ENCODE measurements around the gene CD300E. TPM values are rescaled to one million over a fixed set of nuclear protein-coding genes. Genes with fewer than 3 reads are reported as not detected.

Gene CD300E
- total RNA-seq, 1 experiment from 2014 or later = not detected

DNA sequence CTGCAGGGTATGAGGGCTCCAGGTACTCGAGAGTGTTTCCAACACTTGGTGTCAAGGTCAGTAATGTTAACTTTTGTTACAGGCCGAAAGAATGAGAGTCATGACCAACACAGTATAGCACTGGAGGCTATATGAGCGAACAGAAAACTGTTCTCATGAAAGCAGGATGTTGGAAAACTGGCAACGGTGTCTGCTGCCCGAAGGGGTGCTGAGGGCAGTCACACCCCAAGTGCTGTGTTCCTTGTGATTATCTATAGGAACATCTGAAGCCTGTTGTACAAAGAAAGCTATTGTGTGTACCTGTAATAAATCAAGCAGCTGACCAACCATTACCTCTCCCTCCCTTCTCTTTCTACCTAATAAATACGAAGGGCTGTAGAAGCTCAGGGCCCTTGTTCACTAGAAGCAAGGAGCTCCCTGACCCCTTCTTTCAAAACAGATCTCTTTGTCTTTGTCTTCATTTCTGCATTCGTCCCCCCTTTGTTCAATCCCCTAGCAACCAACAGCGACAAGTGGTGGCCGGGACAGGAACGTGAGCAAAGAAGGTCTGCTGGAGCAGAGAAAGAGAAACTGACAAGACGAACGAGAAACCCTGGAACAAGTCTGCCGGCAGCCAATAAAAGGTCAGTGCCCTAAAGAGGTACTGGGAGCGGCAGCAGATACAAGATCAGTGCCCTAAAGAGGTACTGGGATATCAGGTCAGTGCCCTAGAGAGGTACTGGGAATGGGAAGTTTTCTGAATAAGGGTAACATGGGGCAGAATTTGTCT, 39.1 kb downstream of the CD300E start:
- Histone ChIP-seq H3K4me1 (ENCODE audit: insufficient read depth, low read length) (no peaks in the 10 kb centered on the region), H3K36me3 (ENCODE audit: low read depth, low read length) (no peaks in the 10 kb centered on the region), H3K27me3 (ENCODE audit: low read length) (peaks cover 63% of the 10 kb centered on the region), H3K4me2 (ENCODE audit: low read length) (no peak overlapping the region), H3K27ac (ENCODE audit: low read length) (no peak overlapping the region), H3K9ac (ENCODE audit: low read length) (no peak overlapping the region), H3K9me2 (replicated peaks; ENCODE audit: low read length) (no peaks in the 10 kb centered on the region), H3K4me3 (ENCODE audit: low read length) (no peak overlapping the region), H4K20me1 (ENCODE audit: low read length) (no peaks in the 10 kb centered on the region), H2AFZ (ENCODE audit: low read length) (no peak overlapping the region), H3F3A (ENCODE audit: low read length, unreplicated experiment) (no peaks in the 10 kb centered on the region), H3K79me2 (ENCODE audit: low read length) (no peaks in the 10 kb centered on the region), H3K9me3 (ENCODE audit: low read length) (0 out of 2 replicates have a peak, but pooled peaks cover 5% of the 10 kb centered on the region)
- no peak for DNase-seq
- TF ChIP-seq EZH2 (IDR thresholded peaks at IDR 0.05; ENCODE audit: low read length, unreplicated experiment) (no peak), EZH2phosphoT487 (IDR thresholded peaks at IDR 0.05; ENCODE audit: borderline replicate concordance, low read length) (no peak)
- TF ChIP-seq, protein P1, sequence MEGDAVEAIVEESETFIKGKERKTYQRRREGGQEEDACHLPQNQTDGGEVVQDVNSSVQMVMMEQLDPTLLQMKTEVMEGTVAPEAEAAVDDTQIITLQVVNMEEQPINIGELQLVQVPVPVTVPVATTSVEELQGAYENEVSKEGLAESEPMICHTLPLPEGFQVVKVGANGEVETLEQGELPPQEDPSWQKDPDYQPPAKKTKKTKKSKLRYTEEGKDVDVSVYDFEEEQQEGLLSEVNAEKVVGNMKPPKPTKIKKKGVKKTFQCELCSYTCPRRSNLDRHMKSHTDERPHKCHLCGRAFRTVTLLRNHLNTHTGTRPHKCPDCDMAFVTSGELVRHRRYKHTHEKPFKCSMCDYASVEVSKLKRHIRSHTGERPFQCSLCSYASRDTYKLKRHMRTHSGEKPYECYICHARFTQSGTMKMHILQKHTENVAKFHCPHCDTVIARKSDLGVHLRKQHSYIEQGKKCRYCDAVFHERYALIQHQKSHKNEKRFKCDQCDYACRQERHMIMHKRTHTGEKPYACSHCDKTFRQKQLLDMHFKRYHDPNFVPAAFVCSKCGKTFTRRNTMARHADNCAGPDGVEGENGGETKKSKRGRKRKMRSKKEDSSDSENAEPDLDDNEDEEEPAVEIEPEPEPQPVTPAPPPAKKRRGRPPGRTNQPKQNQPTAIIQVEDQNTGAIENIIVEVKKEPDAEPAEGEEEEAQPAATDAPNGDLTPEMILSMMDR (conservative IDR thresholded peaks at IDR 0.05; ENCODE audit: low read depth, low read length) = no peak
- no TSS peak for BruUV-seq (replicated peaks)
- CTCF ChIA-PET = no interaction called here
- ATAC-seq = no peak
- POLR2A ChIA-PET (ENCODE audit: unreplicated experiment) = no interaction called here
- intact Hi-C loops (cut with micrococcal nuclease) = no loop called here

- Histone ChIP-seq H3K27me3 (ENCODE audit: low read length) (peaks cover 62% of the 10 kb centered on the region), H3K9me2 (replicated peaks; ENCODE audit: low read length) (no peaks in the 10 kb centered on the region), H3K4me2 (ENCODE audit: low read length) (no peak overlapping the region), H3K27ac (ENCODE audit: low read length) (no peak overlapping the region), H3K4me3 (ENCODE audit: low read length) (no peak overlapping the region), H3K9me3 (ENCODE audit: low read length) (0 out of 2 replicates have a peak, but pooled peaks cover 5% of the 10 kb centered on the region), H3K36me3 (ENCODE audit: low read depth, low read length) (no peaks in the 10 kb centered on the region), H4K20me1 (ENCODE audit: low read length) (no peaks in the 10 kb centered on the region), H3K9ac (ENCODE audit: low read length) (no peak overlapping the region), H2AFZ (ENCODE audit: low read length) (no peak overlapping the region), H3K4me1 (ENCODE audit: insufficient read depth, low read length) (no peaks in the 10 kb centered on the region), H3F3A (ENCODE audit: low read length, unreplicated experiment) (no peaks in the 10 kb centered on the region), H3K79me2 (ENCODE audit: low read length) (no peaks in the 10 kb centered on the region)
- DNase-seq (no peak), ATAC-seq (no peak)
- no peak for TF ChIP-seq EZH2 (IDR thresholded peaks at IDR 0.05; ENCODE audit: low read length, unreplicated experiment)
- TF ChIP-seq, protein P1 (conservative IDR thresholded peaks at IDR 0.05; ENCODE audit: low read depth, low read length) = no peak
- TF ChIP-seq EZH2phosphoT487 (IDR thresholded peaks at IDR 0.05; ENCODE audit: borderline replicate concordance, low read length) = no peak
- POLR2A ChIA-PET (ENCODE audit: unreplicated experiment) = no interaction called here
- intact Hi-C loops (cut with micrococcal nuclease) = no loop called here
- CTCF ChIA-PET = no interaction called here
- no TSS peak for BruUV-seq (replicated peaks)
Observed at GRCh38 chr17:74582633-74583032, 40.9 kb downstream of the CD300E start.

- H3K9me2 ChIP-seq (replicated peaks; ENCODE audit: low read length) = no peaks in the 10 kb centered on the region
- no peaks in the 10 kb centered on the region for H3F3A ChIP-seq (ENCODE audit: low read length, unreplicated experiment)
- no TSS peak for BruUV-seq (replicated peaks)
- H3K4me1 ChIP-seq (ENCODE audit: insufficient read depth, low read length) = no peaks in the 10 kb centered on the region
- CTCF ChIA-PET = no interaction called here
- no peak overlapping the region for H3K4me3 ChIP-seq (ENCODE audit: low read length)
- no peak overlapping the region for H3K9ac ChIP-seq (ENCODE audit: low read length)
- intact Hi-C loops (cut with micrococcal nuclease) = no loop called here
- POLR2A ChIA-PET (ENCODE audit: unreplicated experiment) = no interaction called here
- H2AFZ ChIP-seq (ENCODE audit: low read length) = no peak overlapping the region
- no peaks in the 10 kb centered on the region for H4K20me1 ChIP-seq (ENCODE audit: low read length)
- no peak for ATAC-seq
- H3K4me2 ChIP-seq (ENCODE audit: low read length) = no peak overlapping the region
- no peak for DNase-seq
- H3K27me3 ChIP-seq (ENCODE audit: low read length) = peaks cover 58% of the 10 kb centered on the region
- H3K36me3 ChIP-seq (ENCODE audit: low read depth, low read length) = no peaks in the 10 kb centered on the region
- no peak for TF ChIP-seq EZH2phosphoT487 (IDR thresholded peaks at IDR 0.05; ENCODE audit: borderline replicate concordance, low read length)
- no peak for TF ChIP-seq EZH2 (IDR thresholded peaks at IDR 0.05; ENCODE audit: low read length, unreplicated experiment)
- TF ChIP-seq, protein P1 (conservative IDR thresholded peaks at IDR 0.05; ENCODE audit: low read depth, low read length) = no peak
- H3K27ac ChIP-seq (ENCODE audit: low read length) = no peak overlapping the region
- H3K9me3 ChIP-seq (ENCODE audit: low read length) = 0 out of 2 replicates have a peak, but pooled peaks cover 4% of the 10 kb centered on the region
- no peaks in the 10 kb centered on the region for H3K79me2 ChIP-seq (ENCODE audit: low read length)
Observed at GRCh38 chr17:74579900-74580299, 43.6 kb downstream of the CD300E start.

Data from PC-3 (cell line).